ENCODE measurements around the gene FAM180A. TPM values are rescaled to one million over a fixed set of nuclear protein-coding genes. Genes with fewer than 3 reads are reported as not detected.
A peak's percentile ranks its signal among the peaks of the same experiment; 100 is the strongest.
"Not testable (repeated sequence)": the region's sequence is repeated elsewhere in the genome, so short reads cannot be mapped to it uniquely, and the experiment has no call there.

FAM180A gene
- not detected in 2 replicates for total RNA-seq

DNA sequence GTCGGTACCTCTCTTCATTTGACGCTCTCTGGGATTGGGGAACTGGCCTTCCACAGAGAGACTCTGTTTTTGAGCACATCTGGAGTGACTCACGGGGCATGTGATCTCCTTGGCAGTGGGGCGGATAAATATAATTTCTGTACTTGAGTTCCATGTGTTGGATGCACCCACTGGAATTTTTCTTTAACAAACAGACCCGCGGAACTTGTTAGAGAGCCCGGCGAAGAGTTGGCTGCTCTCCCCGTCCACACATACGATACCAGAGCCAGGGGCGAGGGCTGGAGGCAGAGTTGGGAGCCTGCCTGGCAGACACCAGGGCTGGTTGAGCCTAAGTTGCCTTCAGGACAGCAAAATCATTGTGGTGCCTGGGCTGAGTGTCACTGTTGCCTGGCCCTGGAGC is at the start of gene FAM180A:
Gene FAM180A, minus strand, starts transcription at position 44 of the 400 bp plus-strand sequence. CDS start 233 bp downstream, outside the sequence.
- no peak for DNase-seq (ENCODE audit: low read depth in 2 of 2)

DNA sequence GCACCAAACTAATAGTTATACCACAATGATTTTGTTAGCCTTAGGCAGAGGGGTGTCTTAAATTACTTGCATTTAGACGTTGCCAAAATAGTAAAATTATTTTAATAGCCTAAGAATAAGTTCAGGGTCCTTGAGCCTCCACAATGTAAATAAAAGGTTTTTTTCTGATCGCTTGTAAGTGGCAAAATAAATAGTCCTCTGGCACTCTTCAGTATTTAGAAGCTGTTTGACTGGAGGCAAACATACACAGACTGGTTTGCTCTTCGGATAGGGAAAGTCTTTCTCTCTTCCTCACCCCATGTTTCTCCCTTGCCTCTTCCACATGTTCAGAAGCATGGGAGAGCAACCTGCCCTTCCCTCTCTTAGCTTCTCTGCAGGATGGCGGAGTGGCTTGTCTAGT is 49.5 kb upstream of the FAM180A start:
- DNase-seq (ENCODE audit: low read depth in 2 of 2) = no peak

DNA sequence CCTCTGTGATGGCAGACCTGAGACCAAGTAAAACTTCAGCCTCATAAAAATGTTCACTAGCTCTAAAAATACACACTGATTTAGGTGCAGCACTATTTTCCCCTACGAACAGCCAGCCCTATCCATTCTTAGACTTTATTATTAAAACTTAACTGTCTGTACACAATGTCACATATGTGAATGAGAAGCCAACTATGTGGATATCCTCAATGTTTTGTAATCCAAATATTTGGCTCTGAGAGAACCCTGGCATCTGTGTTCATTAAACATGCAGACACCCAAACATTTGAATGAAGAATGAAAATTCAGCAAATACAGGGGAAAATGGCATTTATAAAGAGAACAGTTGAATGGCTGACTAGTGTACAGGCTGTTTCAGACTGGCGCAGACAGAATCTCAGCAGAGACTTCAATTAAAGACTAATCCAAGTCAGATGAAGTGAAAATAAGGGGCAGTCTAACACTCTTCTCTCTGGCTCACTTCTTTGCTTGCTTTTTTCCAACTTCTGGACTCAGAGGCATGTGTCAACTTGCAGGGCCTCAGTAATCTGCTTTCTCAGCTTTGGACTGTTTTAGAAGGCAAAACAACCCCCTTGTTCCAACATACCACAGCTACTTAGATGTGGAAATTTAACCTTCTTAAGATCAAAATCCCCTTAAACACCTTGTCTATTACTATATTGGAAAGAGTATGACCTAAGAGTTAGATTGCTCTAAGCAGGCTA is 47.4 kb upstream of the FAM180A start:
- no peak for DNase-seq (ENCODE audit: low read depth in 2 of 2)

DNA sequence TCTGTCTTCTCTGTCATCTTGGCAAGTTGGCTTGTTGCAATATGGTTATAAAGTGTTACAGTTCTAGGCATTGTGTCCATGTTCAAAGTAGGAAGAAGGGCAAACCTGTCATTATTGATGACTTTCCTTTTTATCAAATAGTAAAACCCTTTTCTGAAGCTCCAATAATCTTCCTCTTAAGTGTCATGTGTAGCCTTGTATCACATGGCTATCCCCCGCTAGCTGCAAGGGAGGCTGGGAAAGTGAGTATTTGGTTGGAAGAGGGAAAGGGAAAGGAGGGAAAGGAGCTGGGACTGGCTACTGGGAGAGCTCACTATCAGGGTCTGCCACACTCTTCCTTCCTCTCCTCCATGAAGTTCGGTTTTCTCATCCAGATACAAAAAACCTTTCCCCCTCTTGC is 45.2 kb upstream of the FAM180A start:
- no peak for DNase-seq (ENCODE audit: low read depth in 2 of 2)

DNA sequence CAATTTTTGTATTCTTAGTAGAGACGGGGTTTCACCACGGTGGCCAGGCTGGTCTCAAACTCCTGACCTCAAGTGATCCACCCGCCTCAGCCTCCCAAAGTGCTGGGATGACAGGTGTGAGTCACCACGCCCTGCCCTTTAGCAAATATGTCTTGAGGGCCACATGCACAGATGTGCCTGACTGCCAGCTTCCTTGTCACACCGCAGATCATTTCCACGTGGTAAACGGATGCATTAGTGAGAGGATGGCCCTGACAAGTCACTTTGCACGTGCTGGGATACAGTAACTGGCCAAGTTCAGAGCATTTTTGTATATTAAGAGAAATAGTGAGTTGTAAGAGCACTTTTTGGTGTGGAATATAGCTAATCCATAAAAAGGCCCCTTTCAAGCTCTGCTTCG is 44.3 kb upstream of the FAM180A start:
- no peak for DNase-seq (ENCODE audit: low read depth in 2 of 2)

DNA sequence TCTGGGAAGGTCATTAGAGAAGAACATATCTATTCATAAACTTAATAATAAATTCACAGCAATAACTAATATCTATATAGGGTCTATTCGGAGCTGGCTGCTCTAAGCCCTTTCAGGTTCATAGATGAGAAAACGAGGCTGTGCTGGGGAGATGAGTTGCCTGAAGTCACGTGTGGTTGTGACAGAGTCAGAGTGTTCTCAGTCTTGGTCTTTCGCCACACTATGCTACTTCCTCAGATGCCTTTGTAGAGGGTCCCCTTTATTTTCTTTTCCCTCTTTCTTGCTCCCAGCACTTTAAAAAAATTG is 43.7 kb upstream of the FAM180A start:
- DNase-seq (ENCODE audit: low read depth in 2 of 2) = no peak

DNA sequence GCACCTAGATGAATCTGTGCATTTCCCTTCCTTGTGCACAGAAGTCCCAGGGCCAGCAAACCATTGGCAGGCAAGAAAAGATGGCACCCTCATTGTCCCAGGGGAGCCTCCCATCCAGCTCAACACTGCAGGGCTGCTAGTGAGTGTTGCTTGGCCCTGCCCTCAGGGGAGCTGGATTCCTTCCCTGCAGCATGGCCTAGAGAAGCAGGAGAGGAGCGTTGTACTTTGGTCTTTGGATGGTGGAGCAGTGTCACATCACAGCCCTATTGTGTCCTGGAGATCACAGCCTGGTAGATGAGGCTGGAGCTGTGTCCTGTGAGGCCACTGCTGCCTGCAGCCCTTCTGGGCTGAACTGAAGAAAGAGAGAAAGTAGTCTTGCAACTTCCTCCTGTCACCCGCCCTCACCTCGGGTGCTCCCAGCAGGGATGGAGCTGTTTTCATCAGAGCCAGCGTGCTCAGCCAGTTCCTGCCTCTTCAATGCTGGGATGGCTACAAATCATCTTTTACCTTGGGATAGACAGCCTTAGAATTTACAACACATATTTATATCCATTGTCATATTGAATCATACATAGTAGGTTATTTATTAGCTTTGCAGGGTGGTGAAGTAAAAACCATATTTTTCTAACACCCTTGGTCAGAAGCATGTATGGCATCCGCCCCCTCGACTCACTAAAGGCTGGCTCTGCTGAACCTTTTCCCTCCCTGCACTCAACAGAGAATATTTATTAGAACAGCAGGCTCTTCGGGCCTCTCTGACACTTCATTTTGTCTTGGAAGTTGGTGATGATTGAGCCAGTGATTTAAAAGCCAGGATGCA is 43.1 kb upstream of the FAM180A start:
- no peak for DNase-seq (ENCODE audit: low read depth in 2 of 2)

DNA sequence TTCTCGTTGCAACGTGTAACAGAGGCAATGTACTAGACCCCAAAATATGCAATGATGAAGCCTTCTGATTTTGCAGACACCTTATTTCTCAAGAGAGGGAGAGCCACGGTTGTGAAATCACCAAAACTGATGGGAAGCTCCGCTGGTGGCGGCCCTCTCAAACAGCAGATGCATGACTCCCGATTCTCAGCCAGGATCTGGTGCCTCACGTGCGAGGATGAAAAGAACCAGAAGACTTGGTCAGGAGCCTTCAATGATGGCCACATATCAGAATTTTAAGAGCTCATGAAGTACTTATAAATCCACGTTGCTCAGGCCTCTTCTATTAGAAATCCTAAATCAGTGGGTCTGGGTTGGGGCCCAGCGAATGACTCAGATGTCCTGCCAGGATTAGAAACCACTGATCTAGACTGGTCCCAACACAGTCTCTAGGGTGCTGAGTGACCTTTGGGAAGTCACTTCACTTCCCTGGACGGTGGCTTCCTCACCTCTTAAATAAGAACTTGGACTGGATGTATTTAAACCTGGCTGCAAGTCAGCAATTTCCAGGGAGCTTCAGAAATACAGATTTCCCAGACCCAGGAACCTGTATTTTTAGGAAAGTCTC is 41.9 kb upstream of the FAM180A start:
- DNase-seq (ENCODE audit: low read depth in 2 of 2) = no peak

DNA sequence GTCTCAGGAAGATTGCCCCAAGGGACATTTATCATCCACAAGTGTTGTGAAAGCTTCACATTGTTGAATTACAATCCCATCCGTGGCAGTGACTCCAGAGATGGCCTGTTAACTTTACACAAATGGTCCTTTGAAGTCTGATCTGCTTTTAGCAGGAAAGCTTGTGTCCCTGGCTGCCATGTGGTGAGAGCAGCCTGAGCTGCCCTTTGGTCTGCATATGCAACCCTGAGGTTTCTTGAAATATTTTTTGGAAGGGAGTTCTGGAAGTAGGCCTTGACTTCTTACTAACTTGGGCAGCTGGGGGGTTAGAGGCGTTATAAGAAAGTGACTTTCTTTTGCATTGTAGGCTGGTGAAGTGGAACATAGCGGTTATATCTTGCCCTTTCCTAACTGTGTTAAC is 41.3 kb upstream of the FAM180A start:
- no peak for DNase-seq (ENCODE audit: low read depth in 2 of 2)

DNA sequence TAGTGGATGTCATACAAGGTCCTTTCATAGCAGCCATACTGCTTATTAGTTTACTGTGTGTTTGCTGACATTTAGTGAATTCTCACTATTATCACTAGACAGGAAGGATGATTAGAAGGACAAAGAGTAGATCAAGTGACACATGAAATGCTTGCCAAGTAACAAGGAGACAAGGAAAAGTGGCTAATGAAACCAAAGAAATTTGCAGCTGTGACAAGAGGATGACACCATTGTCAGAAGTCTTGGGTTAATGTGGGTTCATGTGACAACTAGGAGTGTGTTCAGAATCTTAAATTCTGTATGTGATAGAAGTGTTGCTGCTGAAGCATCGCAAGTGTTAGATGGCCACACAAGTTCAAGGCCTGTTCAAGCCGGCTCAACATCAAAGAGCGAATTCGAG is 40.8 kb upstream of the FAM180A start:
- no peak for DNase-seq (ENCODE audit: low read depth in 2 of 2)

DNA sequence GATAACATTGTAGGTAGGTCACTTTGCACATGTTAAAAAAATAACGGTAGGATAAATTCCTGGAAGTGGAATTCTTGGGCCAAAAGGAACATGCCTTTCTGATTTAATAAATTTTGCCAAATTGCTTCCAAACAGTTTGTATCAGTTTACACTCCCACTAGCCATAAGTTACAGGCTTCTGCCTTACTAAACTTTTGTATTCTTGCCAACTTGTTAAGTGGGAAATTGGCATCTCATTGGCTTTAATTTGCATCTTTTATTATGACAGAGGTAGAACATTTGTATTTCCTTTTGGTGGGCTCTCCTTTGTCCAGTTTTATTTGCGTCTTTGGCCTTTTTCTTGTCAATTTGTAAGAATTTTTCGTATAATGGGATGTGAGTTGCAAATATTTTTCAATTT is 38.3 kb upstream of the FAM180A start:
- DNase-seq (ENCODE audit: low read depth in 2 of 2) = no peak

DNA sequence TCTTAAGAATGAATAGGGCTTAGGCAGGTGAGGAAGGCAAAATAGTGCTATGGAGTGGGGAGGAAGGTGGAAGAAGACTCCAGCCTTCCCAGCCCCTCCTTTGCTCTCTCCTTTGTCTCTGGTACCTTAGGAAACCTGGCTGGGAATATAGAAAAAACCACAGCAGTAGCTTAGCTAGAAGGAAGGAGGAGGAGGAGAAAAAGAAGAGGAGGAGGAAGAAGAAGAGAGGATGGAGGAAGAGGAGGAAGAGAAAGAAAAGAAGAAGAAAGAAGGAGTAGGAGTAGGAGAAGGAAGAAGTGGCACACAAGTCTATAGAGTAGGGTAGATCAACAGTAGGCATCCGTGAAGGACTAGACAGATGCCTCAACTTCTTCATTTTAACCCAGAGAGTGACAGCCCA is 36.5 kb upstream of the FAM180A start:
- no peak for DNase-seq (ENCODE audit: low read depth in 2 of 2)

DNA sequence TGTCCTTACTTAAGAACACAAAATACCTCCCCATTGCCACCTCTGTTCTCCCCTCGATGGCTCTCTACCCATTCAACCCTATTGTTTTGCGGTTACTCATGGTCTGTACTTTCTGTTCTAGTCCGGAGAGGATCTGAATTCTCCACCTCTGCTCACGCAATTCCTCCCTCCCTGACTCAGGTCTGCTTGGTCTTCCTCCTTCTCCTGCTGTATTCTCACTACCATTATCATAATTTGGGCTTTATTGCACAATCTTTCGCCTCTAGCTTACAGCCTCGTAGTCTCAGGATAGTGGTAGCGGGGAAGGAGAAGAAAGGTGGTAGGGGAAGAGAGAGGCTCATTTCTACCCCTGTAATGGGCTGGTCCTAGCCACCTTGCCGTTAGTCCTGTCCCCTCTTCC is 35.4 kb upstream of the FAM180A start:
- DNase-seq (ENCODE audit: low read depth in 2 of 2) = peak in 1 of 2 donors; percentile 14

DNA sequence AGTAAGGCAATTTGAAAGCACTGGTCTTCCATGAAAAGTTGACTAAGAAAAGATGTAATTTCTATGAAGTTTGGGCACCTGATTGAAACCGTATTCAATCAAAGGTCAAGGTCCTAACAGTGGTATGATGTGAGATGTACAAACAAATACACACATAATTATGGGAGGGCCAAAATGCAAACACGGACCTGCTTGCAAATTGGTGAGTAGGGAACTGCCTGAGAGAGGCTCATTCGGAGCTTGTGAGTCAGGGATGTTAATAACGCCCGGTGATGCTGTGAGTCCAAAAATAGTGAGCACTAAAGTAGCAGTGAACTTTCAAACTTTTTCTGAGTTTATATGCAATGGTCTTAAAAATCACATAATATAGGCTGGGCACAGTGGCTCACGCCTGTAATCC is 34.2 kb upstream of the FAM180A start:
- DNase-seq (ENCODE audit: low read depth in 2 of 2) = no peak

DNA sequence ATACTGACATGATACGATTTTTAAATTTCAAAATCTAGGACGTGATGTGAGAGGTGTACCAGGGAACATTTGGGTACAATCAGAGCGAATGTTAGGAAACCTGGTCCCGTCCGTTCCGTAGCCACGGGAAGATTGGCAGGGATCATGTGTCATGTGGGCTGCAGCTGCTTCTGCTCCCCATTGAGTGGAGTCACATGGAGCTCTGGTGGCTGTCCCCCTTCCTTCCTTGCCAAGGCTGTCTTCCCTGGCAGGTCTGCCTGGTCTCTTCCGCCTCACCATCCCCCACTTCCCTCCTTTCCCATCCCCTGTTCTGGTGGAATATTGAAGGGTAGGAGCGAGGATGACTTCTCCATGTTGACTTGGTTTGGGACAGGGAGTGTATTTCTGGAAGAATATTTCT is 33.8 kb upstream of the FAM180A start:
- DNase-seq (ENCODE audit: low read depth in 2 of 2) = no peak

DNA sequence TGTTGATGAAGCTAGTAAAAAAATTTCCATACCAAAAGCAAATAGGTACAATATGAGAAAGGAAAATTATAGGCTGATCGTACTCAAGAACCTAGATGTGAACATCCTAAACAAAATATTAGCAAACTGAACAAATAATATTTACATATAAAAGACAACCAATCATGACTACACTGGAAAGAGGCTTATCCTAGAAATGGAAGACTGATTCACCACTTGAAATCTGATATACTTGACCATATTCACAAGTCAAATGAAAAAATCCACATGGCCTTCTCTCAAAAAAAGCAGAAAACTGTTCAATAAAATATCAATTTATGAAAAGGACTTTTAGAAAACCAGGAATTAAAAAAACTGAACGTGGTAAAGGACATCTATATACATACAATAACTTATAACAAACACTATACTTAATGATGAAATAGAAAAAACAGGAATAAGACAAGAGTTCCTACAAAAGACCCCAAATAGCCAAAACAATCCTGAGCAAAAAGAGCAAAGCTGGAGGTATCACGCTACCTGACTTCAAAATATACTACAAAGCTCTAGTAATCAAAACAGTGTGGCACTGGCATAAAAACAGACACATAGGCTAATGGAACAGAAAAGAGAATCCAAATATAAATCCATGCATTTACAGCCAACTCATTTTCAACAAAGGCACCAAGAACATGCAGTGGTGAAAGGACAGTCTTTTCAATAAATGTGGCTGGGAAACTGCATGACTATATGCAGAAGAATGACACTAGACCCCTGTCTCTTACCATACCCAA is 29.2 kb upstream of the FAM180A start:
- no peak for DNase-seq (ENCODE audit: low read depth in 2 of 2)

DNA sequence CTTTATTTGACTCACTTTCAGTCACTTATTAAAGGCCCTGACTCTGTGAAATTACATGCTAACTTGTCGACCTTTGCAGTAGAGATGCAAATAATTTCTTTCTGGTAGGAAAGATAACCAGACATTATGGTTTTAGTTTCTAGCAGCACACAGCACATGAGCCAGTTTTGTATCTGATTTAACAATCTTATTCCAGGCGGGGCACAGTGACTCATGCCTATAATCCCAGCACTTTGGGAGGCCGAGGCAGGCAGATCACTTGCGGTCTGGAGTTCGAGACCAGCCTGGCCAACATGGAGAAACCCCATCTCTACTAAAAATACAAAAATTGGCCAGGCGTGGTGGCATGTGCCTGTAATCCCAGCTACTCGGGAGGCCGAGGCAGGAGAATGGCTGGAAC is 27.3 kb upstream of the FAM180A start:
- DNase-seq (ENCODE audit: low read depth in 2 of 2) = not testable (repeated sequence)

DNA sequence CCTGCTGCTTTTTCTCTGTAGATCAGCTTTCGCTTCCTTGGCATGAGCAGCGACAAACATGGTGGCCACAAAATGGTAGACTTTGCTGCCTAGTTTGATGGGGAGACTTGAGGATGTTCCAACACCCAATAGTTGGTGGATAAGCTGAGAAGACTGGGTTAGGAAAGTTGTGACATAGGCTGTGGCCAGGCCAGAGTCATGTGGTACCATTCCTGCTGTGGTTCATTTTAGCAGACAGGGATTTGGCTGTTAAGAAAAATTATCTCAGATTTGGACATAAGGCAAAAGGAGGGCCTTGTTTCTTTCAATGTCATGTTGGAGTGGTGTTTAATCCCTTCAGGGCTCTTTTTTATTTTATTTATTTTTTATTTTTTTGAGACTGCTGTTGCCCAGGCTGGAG is 26.6 kb upstream of the FAM180A start:
- no peak for DNase-seq (ENCODE audit: low read depth in 2 of 2)

DNA sequence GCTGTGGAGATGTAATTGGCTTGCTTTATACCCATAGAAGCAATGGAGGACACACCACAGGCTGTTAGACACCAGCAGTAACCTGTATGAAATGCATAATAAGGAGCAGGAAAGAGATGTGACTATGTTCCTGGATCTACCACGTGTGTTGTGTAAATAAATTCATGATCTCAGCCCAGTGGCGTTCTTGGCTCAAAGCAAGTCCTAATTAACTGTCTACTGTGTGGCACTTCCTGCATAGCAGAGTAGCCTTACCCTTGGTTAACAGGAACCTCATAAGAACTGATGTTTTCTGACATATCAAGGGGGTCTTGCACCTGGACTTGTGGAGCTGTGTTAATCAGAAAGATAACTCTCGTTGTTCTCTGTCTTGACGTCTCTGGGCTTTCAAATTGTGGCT is 25.7 kb upstream of the FAM180A start:
- peak in 1 of 2 donors; percentile 89 for DNase-seq (ENCODE audit: low read depth in 2 of 2)

DNA sequence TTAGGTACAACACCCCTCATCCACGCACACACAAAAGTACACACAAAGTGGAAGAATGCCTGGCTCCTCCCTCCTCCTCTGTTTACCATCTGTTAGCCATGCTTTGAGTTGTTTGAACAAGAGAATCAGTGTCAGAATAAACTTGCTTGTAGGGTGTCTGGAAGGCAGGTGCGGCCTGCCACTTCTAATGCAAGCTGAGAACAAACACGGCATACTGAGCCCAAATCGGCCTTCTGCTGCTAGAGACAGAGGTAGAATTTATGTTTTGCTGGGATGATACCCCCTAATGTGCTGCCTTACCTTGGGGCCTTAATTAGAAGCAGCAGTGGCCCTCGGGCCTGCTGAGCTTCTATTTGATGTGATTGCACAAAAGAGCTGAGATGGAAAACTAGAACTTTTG is 24.9 kb upstream of the FAM180A start:
- DNase-seq (ENCODE audit: low read depth in 2 of 2) = no peak

DNA sequence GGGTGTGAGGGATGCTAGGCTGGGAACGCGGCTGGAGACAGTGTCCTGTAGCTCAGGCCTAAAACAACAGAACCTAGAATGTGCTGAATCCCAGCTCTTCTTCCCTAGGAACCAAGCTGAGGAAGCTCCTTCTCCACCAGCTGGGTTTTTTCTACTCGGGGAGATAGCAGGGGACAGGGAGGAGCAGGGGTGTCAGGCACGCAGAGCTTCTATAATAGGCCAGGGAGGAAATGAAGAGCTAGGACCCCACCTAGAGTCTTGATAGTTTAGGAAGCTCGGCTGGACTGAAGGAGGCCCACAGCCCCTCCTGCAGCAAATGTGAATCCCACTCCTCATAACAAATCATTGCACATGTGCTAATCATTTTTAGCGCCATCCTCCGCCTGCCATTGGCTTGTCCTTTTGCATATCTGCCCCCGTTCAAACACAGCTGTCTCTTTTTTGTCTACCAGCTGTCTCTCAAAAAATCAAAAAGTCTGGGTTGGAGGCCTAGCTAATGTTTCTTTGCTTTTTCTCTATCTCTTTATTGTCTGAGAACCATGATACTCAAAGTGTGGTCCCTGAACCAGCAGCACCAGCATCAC is 24.1 kb upstream of the FAM180A start:
- no peak for DNase-seq (ENCODE audit: low read depth in 2 of 2)
